ENCODE data around the gene ADGRA1. TPM values are rescaled to one million over a fixed set of nuclear protein-coding genes. Genes with fewer than 3 reads are reported as not detected.
"Not testable (repeated sequence)": the region's sequence is repeated elsewhere in the genome, so short reads cannot be mapped to it uniquely, and the experiment has no call there.

The ADGRA1 gene
- total RNA-seq, result 0.83 TPM

DNA sequence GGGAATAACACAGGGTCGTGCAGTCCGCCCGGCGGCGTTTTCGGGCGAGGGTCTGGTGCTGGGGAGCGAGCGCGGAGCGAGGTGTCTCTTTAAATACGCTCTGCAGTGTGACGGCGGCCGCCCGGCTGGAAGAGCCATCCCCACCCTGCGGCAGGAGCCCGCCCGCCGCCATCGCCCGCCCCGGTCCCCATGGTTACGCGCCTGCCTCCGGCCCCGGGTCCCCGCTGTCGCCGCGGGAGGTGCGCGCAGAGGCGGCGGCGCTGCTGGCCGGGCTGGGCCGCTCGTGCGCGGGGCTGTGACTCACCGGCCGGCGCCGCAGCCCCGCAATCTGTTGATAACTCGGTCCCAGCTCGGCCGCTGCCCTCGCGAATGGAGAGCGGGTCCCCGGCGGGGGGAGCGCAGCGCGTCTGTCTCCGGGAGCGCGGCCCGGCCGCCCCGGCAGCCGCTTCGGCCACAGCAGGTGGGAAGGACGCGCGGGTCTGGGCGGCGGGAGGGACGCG is at the start of gene ADGRA1:
Gene ADGRA1, plus strand, starts transcription at position 246 of the 500 bp plus-strand sequence. CDS start 986 bp downstream, outside the sequence.
- peak; percentile 53 for ATAC-seq

GRCh38 chr10:133038036-133038823 is 49.5 kb upstream of the ADGRA1 start:
- no peak for DNase-seq (ENCODE audit: low spot score)

More for the DNA sequence above, at the start of gene ADGRA1:
- no peak for DNase-seq (ENCODE audit: low spot score)

DNA sequence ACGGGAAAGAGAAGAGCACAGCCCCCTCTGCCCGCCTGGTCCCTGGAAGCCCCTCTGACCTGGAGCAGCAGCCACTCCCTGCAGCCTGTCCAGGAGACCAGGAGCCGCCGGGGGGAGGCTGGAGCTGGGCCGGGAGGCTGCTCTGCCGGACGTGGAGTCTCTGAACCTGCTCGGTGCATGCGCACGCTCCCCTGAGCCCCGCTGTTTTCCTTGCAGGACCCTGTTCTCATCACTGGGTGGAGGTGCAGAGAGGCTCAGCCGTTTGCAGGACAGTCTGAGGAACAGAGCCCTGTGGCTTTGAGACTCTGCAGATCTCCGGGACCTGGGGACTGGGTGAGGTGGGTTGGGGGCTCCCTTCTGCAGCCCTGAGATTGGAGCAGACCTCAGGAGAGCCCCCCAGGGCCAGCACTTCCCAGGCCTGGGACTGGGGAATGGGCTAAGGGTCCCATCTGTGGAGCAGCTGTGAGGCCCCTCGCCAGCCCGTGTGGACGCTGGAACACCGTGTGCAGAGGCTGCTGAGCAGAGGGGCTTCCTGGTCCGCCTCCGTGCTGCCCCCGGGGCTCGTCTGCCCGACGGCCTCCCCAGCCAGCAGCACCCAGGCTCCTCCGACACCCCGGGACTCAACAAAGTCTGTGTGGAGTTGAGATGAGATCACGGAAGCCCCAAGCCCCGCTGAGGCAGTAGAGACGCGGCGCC is 48.5 kb upstream of the ADGRA1 start:
- peak; percentile 45 for ATAC-seq
- DNase-seq (ENCODE audit: low spot score), result no peak

More at GRCh38 chr10:133038036-133038823, 49.5 kb upstream of the ADGRA1 start:
- ATAC-seq, result no peak

- DNase-seq (ENCODE audit: low spot score) (no peak), ATAC-seq (no peak)
These were observed 47.9 kb upstream of the ADGRA1 start for GRCh38 chr10:133039803-133040165.

- ATAC-seq, result peak; percentile 44
- no peak for DNase-seq (ENCODE audit: low spot score)
These were observed 47.5 kb upstream of the ADGRA1 start for GRCh38 chr10:133040198-133040597.

DNA sequence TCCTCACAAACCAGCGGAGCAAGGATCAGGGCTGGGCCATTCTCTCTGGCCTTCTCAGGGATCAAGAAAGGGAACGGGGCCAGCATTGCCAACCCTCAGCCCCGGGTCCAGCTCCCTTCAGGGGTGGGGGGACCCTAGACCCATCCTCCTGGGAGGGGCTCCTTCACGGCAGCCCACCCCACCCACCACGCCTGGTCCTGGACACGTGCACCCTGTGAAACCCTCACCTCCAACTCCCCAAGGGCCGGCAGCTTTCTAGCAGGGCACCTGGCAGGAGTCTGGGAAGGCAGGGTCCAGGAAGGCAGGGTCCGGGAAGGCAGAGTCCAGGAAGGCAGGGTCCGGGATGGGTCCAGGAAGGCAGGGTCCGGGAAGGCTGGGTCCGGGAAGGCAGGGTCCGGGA is 46.6 kb upstream of the ADGRA1 start:
- ATAC-seq, result no peak
- no peak for DNase-seq (ENCODE audit: low spot score)

GRCh38 chr10:133042061-133042460 is 45.7 kb upstream of the ADGRA1 start:
- DNase-seq (ENCODE audit: low spot score), result no peak
- no peak for ATAC-seq

GRCh38 chr10:133042816-133043215 is 44.9 kb upstream of the ADGRA1 start:
- DNase-seq (ENCODE audit: low spot score) (no peak), ATAC-seq (no peak)

DNA sequence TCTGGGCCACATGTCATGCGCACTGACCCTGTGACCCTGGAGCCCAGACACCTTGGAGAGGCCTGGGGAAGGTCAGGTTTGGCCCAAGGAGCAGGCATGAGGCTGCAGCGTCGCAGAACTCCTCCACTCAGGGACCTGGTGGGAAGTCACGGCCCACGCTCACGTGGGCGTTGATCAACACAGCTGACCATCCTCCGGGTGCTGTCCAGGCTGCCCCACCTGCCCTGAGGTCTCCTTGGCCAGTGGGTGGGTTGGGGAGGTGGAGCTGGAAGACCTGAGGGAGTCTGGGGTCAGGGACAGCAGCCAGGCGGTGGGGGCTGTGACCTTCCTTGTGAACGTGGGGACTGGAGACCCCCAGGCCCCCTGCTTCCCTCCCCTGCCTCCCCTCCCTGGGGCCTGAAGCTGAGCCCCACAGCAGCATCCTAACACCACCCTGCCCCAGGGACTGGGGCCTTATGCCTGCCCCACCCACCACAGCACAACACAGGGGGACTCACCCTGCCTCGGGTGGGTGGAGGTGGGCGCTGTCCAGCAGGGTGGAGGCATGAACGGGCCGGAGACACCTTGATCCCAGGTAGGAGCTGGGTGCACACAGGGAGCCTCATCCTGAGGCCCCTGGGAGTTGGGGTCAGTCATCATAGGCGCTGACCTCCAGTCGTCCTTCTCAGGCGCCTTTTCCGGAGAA is 44.0 kb upstream of the ADGRA1 start:
- ATAC-seq, result no peak
- no peak for DNase-seq (ENCODE audit: low spot score)

GRCh38 chr10:133044401-133044811 is 43.3 kb upstream of the ADGRA1 start:
- ATAC-seq, result peak; percentile 26

GRCh38 chr10:133045556-133046389 is 42.0 kb upstream of the ADGRA1 start:
- no peak for ATAC-seq
- DNase-seq (ENCODE audit: low spot score), result no peak

More at GRCh38 chr10:133044401-133044811, 43.3 kb upstream of the ADGRA1 start:
- no peak for DNase-seq (ENCODE audit: low spot score)

DNA sequence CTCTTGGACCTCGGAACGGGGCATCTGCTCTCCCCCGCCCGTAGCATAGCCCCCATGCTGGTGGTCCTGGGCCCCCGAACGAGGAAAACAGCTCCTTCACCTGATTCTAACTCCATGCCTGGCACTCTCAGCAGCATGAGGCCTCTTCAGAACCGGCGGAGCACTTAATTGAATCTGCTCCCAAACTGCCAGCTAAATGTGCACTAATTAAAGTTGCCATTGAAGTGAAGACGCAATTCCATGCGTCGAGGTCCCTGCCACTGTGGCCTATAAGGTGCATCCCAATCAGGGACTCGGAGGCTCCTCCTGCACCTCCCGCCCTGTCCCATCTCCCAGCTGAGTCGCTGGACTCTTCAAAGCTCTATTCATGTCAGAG is 41.3 kb upstream of the ADGRA1 start:
- DNase-seq (ENCODE audit: low spot score), result no peak
- no peak for ATAC-seq

- DNase-seq (ENCODE audit: low spot score), result no peak
- no peak for ATAC-seq
These were observed 40.1 kb upstream of the ADGRA1 start for GRCh38 chr10:133047526-133048123.

GRCh38 chr10:133048266-133048665 is 39.5 kb upstream of the ADGRA1 start:
- DNase-seq (ENCODE audit: low spot score), result no peak
- no peak for ATAC-seq

DNA sequence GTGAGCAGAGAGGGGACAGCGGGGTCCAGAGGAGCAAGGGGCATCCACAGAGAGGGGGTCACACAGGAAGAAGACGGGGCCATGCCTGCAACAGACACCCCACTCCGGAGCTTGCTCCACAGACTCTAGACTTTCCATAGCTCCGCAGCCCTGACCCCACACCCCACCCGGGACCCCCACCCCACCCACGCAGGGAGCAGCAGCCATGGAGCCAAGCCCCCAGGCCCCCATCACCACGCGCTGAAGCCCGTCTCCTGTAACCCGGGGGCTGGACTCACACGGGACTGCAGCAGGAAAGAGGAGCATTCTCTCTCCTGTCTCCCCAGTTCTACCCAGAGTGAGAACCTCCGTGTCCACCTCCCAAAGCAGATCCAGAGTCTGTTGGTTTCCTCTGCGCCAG is 38.8 kb upstream of the ADGRA1 start:
- no peak for ATAC-seq
- no peak for DNase-seq (ENCODE audit: low spot score)

DNA sequence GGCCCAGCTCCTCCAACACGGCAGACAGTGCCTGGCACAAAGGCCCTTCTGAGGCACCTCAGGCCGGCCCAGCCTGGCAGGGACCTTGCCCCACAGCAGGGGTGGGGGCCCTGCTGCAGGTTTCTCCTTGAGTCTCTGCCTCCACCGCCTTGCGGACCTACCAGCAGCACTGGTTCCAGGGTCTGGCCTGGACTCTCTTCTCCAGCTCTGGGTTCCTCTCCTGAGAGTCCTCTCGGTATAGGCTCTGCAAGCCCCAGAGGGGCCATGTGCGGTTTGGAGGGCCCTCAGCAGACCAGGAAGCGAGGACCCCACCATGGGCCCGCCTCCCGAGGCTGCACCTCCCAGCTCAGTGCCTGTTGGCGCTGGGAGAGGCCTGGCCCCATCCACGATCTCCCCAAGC is 38.1 kb upstream of the ADGRA1 start:
- DNase-seq (ENCODE audit: low spot score) (no peak), ATAC-seq (no peak)

GRCh38 chr10:133050371-133050770 is 37.4 kb upstream of the ADGRA1 start:
- DNase-seq (ENCODE audit: low spot score) (no peak), ATAC-seq (no peak)

DNA sequence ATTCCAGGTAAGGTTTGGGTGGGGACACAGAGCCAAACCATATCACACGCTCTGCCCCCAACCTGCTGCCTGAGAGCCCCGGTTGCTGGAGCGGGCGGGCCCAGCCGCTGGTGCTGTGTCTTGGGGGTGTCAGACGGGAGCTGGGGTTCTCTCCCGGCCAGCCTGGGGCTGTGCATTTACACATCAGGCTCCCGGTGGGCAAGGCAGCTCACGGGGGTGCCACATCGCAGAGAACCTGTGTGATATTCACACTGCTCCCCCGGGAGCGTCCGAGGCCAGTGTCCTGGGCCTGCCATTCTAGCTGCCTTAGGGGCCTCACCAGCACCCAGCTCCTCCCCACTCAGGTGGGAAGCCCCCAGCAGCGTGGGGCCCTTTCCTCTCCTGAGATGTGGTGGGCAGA is 35.6 kb upstream of the ADGRA1 start:
- ATAC-seq (no peak), DNase-seq (ENCODE audit: low spot score) (no peak)

GRCh38 chr10:133053527-133054133 is 34.1 kb upstream of the ADGRA1 start:
- not testable (repeated sequence) for ATAC-seq

DNA sequence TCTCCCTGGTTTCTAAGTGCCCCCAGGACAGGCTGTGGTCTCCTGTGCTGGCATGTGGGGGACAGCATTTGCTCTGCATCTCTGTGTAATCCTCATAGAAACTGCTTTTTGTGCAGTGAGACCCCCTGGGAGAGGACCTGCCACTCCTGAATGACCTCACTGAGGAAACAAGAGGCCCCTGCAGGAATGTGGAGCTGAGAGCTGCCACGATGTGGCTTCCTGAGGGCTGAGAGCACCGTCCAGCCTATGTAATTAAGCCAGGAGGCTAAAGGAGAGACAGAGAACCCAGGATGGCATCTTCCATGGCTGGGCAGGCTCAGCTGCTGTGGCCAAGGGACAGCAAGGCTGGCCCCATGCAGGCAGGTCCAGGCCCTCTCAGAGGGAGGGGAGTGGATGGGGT is 32.3 kb upstream of the ADGRA1 start:
- no peak for DNase-seq (ENCODE audit: low spot score)
- ATAC-seq, result no peak

More at GRCh38 chr10:133053527-133054133, 34.1 kb upstream of the ADGRA1 start:
- not testable (repeated sequence) for DNase-seq (ENCODE audit: low spot score)
